ENCODE data around the gene KLK6. TPM values are rescaled to one million over a fixed set of nuclear protein-coding genes. Genes with fewer than 3 reads are reported as not detected.

The KLK6 gene
- total and polyA plus RNA-seq, 2 experiments from 2014 or later: 2.0 to 5.4 TPM

GRCh38 chr19:50912727-50913716, 56.4 kb downstream of the KLK6 start:
- H3K27ac ChIP-seq: no peak overlapping the region
- 30% methylated on average over 22 of the region's 29 CpGs for WGBS (ENCODE audit: low lambda C conversion rate, missing lambda C conversion rate)
- no peak overlapping the region for H2AFZ ChIP-seq
- no peaks in the 10 kb centered on the region for H3K9me2 ChIP-seq (replicated peaks; ENCODE audit: insufficient read depth)
- H4K20me1 ChIP-seq (ENCODE audit: insufficient read depth, poor library complexity, severe bottlenecking): no peaks in the 10 kb centered on the region
- TF ChIP-seq EZH2 (IDR thresholded peaks at IDR 0.05; ENCODE audit: borderline replicate concordance): no peak
- no peak for TF ChIP-seq CTCF (IDR thresholded peaks at IDR 0.05; ENCODE audit: poor library complexity)
- no peak for TF ChIP-seq EZH2phosphoT487 (IDR thresholded peaks at IDR 0.05; ENCODE audit: low read depth, severe bottlenecking, unreplicated experiment)
- H3K4me2 ChIP-seq: no peak overlapping the region
- H3K4me1 ChIP-seq (ENCODE audit: insufficient read depth): no peaks in the 10 kb centered on the region
- peak; percentile 49 for DNase-seq (ENCODE audit: low spot score)
- H3K4me3 ChIP-seq: no peak overlapping the region
- H3K27me3 ChIP-seq: peaks cover 64% of the 10 kb centered on the region
- H3K9me3 ChIP-seq (ENCODE audit: low read depth): no peaks in the 10 kb centered on the region
- no peaks in the 10 kb centered on the region for H3K36me3 ChIP-seq (replicated peaks; ENCODE audit: insufficient read depth, low read depth)
- no peaks in the 10 kb centered on the region for H3K79me2 ChIP-seq

GRCh38 chr19:50912102-50912599, 57.2 kb downstream of the KLK6 start:
- H3K4me2 ChIP-seq: no peak overlapping the region

GRCh38 chr19:50911206-50912101, 57.9 kb downstream of the KLK6 start, which contains the start of gene KLK4:
KLK4 (minus strand) TSS chr19:50911395; CDS start chr19:50910738, 657 bp downstream.
- Histone ChIP-seq H3K36me3 (replicated peaks; ENCODE audit: insufficient read depth, low read depth) (no peaks in the 10 kb centered on the region), H3K4me1 (ENCODE audit: insufficient read depth) (no peaks in the 10 kb centered on the region), H3K4me2 (no peak within 1 kb of the TSS), H3K4me3 (no peak within 1 kb of the TSS), H3K27me3 (peaks cover 74% of the 10 kb centered on the region), H4K20me1 (ENCODE audit: insufficient read depth, poor library complexity, severe bottlenecking) (no peaks in the 10 kb centered on the region), H3K9me2 (replicated peaks; ENCODE audit: insufficient read depth) (no peaks in the 10 kb centered on the region), H3K27ac (no peak within 1 kb of the TSS), H2AFZ (no peak within 1 kb of the TSS), H3K9me3 (ENCODE audit: low read depth) (no peaks in the 10 kb centered on the region), H3K79me2 (no peaks in the 10 kb centered on the region)
- TF ChIP-seq EZH2 (IDR thresholded peaks at IDR 0.05; ENCODE audit: borderline replicate concordance) (no peak), EZH2phosphoT487 (IDR thresholded peaks at IDR 0.05; ENCODE audit: low read depth, severe bottlenecking, unreplicated experiment) (no peak), CTCF (IDR thresholded peaks at IDR 0.05; ENCODE audit: poor library complexity) (no peak)
- no peak for DNase-seq (ENCODE audit: low spot score)
- WGBS (ENCODE audit: low lambda C conversion rate, missing lambda C conversion rate): 79% methylated on average over 9 of the region's 9 CpGs

More at GRCh38 chr19:50912102-50912599, 57.2 kb downstream of the KLK6 start:
- Histone ChIP-seq H3K27ac (no peak overlapping the region), H2AFZ (no peak overlapping the region), H3K4me1 (ENCODE audit: insufficient read depth) (no peaks in the 10 kb centered on the region), H4K20me1 (ENCODE audit: insufficient read depth, poor library complexity, severe bottlenecking) (no peaks in the 10 kb centered on the region), H3K36me3 (replicated peaks; ENCODE audit: insufficient read depth, low read depth) (no peaks in the 10 kb centered on the region), H3K27me3 (peaks cover 71% of the 10 kb centered on the region), H3K9me3 (ENCODE audit: low read depth) (no peaks in the 10 kb centered on the region), H3K4me3 (no peak overlapping the region), H3K79me2 (no peaks in the 10 kb centered on the region), H3K9me2 (replicated peaks; ENCODE audit: insufficient read depth) (no peaks in the 10 kb centered on the region)
- no peak for DNase-seq (ENCODE audit: low spot score)
- WGBS (ENCODE audit: low lambda C conversion rate, missing lambda C conversion rate): 73% methylated on average over 11 of the region's 21 CpGs
- TF ChIP-seq EZH2phosphoT487 (IDR thresholded peaks at IDR 0.05; ENCODE audit: low read depth, severe bottlenecking, unreplicated experiment) (no peak), EZH2 (IDR thresholded peaks at IDR 0.05; ENCODE audit: borderline replicate concordance) (no peak), CTCF (IDR thresholded peaks at IDR 0.05; ENCODE audit: poor library complexity) (no peak)

All from hepatocyte (in vitro differentiated cells).